ENCODE measurements around the gene TRIM42. TPM values are rescaled to one million over a fixed set of nuclear protein-coding genes. Genes with fewer than 3 reads are reported as not detected.

TRIM42 gene
- total RNA-seq (not detected), polyA plus RNA-seq (ENCODE audit: insufficient read depth in 1 of 8, insufficient read length in 8 of 8, low replicate concordance in 1 of 8) (not detected)
- long read RNA-seq, donor 1, result 0 reads
- long read RNA-seq, donor 2, result 0 reads
- long read RNA-seq, donor 3, result 0 reads
- long read RNA-seq, donor 4, result 0 reads
- long read RNA-seq, donor 5, result 0 reads
- long read RNA-seq, donor 6, result 0 reads
- long read RNA-seq, donor 7, result 0 reads
- long read RNA-seq, donor 8, result 0 reads
- long read RNA-seq, donor 9, result 0 reads
- long read RNA-seq, donor 10, result 0 reads
- long read RNA-seq, donor 11, result 0 reads

- Histone ChIP-seq H3K4me1 (ENCODE audit: control insufficient read depth, insufficient read depth, low read length) (no peaks in the 10 kb centered on the region), H3K27me3 (ENCODE audit: control insufficient read depth, insufficient read depth, low read length) (no peaks in the 10 kb centered on the region), H3K36me3 (ENCODE audit: control insufficient read depth, insufficient read depth, low read length) (no peaks in the 10 kb centered on the region), H3K4me3 (ENCODE audit: low read length) (no peak within 1 kb of the TSS), H3K9me3 (replicated peaks; ENCODE audit: control insufficient read depth, low read depth, low read length) (peaks cover 2% of the 10 kb centered on the region), H3K27ac (ENCODE audit: low read length) (no peak within 1 kb of the TSS)
- WGBS (ENCODE audit: insufficient coverage), result no CpG with 5 or more reads among the region's 2 CpGs
- no peak for DNase-seq
Measured at GRCh38 chr3:140677764-140678163, at the start of gene TRIM42. Gene TRIM42, plus strand, starts transcription at chr3:140678064. Its CDS starts 166 bp downstream, at chr3:140678230.

GRCh38 chr3:140628606-140629005 lies 49.3 kb upstream of the TRIM42 start:
- no peak for DNase-seq
- Histone ChIP-seq H3K27ac (ENCODE audit: low read length) (no peak overlapping the region), H3K4me1 (ENCODE audit: control insufficient read depth, insufficient read depth, low read length) (no peaks in the 10 kb centered on the region), H3K36me3 (ENCODE audit: control insufficient read depth, insufficient read depth, low read length) (no peaks in the 10 kb centered on the region), H3K9me3 (replicated peaks; ENCODE audit: control insufficient read depth, low read depth, low read length) (no peaks in the 10 kb centered on the region), H3K27me3 (ENCODE audit: control insufficient read depth, insufficient read depth, low read length) (no peaks in the 10 kb centered on the region), H3K4me3 (ENCODE audit: low read length) (no peak overlapping the region)
- WGBS (ENCODE audit: insufficient coverage), result no CpG with 5 or more reads among the region's 4 CpGs

- 82% methylated on average over 1 of the region's 3 CpGs for WGBS (ENCODE audit: insufficient coverage)
- Histone ChIP-seq H3K27me3 (ENCODE audit: control insufficient read depth, insufficient read depth, low read length) (no peaks in the 10 kb centered on the region), H3K36me3 (ENCODE audit: control insufficient read depth, insufficient read depth, low read length) (no peaks in the 10 kb centered on the region), H3K4me1 (ENCODE audit: control insufficient read depth, insufficient read depth, low read length) (no peaks in the 10 kb centered on the region), H3K4me3 (ENCODE audit: low read length) (no peak overlapping the region), H3K9me3 (replicated peaks; ENCODE audit: control insufficient read depth, low read depth, low read length) (no peaks in the 10 kb centered on the region), H3K27ac (ENCODE audit: low read length) (no peak overlapping the region)
- DNase-seq, result no peak
Measured at GRCh38 chr3:140629357-140630137, 48.3 kb upstream of the TRIM42 start.

DNA sequence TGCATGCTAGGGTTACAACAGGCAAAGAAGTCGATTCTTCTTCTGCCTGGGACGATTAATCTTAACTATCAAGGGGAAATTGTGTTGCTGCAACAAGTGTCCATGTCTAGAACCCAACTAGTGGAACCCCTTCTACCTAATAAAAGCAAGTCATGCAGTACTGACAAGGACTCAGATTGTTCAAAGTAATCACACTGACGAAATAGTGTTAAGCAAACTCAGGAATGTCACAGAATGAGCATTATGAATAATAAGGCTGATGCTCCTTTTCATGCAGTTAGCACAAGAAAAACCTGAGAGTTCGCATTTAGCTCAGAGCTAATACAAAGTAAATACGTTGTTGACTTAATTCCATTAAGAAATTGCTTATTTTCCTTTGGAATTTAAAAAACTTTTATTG lies 47.5 kb upstream of the TRIM42 start:
- Histone ChIP-seq H3K4me1 (ENCODE audit: control insufficient read depth, insufficient read depth, low read length) (no peaks in the 10 kb centered on the region), H3K9me3 (replicated peaks; ENCODE audit: control insufficient read depth, low read depth, low read length) (no peaks in the 10 kb centered on the region), H3K4me3 (ENCODE audit: low read length) (no peak overlapping the region), H3K36me3 (ENCODE audit: control insufficient read depth, insufficient read depth, low read length) (no peaks in the 10 kb centered on the region), H3K27me3 (ENCODE audit: control insufficient read depth, insufficient read depth, low read length) (no peaks in the 10 kb centered on the region), H3K27ac (ENCODE audit: low read length) (no peak overlapping the region)
- no CpG with 5 or more reads among the region's 5 CpGs for WGBS (ENCODE audit: insufficient coverage)
- no peak for DNase-seq

DNA sequence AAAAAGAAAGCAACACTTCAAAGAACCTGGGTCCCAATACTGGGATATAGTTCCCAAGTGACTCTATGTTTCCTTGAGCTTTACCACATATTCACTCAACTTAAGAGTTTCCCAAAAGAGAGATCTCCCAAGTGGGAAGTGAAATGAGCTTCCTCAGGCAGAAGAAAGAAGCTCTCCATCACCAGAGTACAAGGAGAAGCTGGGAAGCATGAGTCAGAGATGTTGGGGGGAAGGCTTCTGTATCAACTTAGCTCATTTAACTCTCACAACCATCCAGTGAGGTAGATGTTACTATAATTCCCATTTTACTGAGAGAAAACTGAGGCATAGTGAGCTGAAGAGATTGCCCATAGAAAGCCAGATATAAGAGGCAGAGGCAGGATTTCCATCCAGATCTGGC lies 47.0 kb upstream of the TRIM42 start:
- no peak overlapping the region for H3K4me3 ChIP-seq (ENCODE audit: low read length)
- H3K4me1 ChIP-seq (ENCODE audit: control insufficient read depth, insufficient read depth, low read length), result no peaks in the 10 kb centered on the region
- no peaks in the 10 kb centered on the region for H3K27me3 ChIP-seq (ENCODE audit: control insufficient read depth, insufficient read depth, low read length)
- DNase-seq, result no peak
- H3K36me3 ChIP-seq (ENCODE audit: control insufficient read depth, insufficient read depth, low read length), result no peaks in the 10 kb centered on the region
- H3K27ac ChIP-seq (ENCODE audit: low read length), result no peak overlapping the region
- H3K9me3 ChIP-seq (replicated peaks; ENCODE audit: control insufficient read depth, low read depth, low read length), result no peaks in the 10 kb centered on the region

GRCh38 chr3:140635276-140635675 lies 42.6 kb upstream of the TRIM42 start:
- no peak overlapping the region for H3K4me3 ChIP-seq (ENCODE audit: low read length)
- no peaks in the 10 kb centered on the region for H3K36me3 ChIP-seq (ENCODE audit: control insufficient read depth, insufficient read depth, low read length)
- WGBS (ENCODE audit: insufficient coverage), result no CpG with 5 or more reads among the region's 5 CpGs
- no peak for DNase-seq
- H3K4me1 ChIP-seq (ENCODE audit: control insufficient read depth, insufficient read depth, low read length), result peaks cover 2% of the 10 kb centered on the region
- no peak overlapping the region for H3K27ac ChIP-seq (ENCODE audit: low read length)
- H3K9me3 ChIP-seq (replicated peaks; ENCODE audit: control insufficient read depth, low read depth, low read length), result no peaks in the 10 kb centered on the region
- no peaks in the 10 kb centered on the region for H3K27me3 ChIP-seq (ENCODE audit: control insufficient read depth, insufficient read depth, low read length)

GRCh38 chr3:140636406-140637138 lies 41.3 kb upstream of the TRIM42 start:
- Histone ChIP-seq H3K36me3 (ENCODE audit: control insufficient read depth, insufficient read depth, low read length) (no peaks in the 10 kb centered on the region), H3K27me3 (ENCODE audit: control insufficient read depth, insufficient read depth, low read length) (no peaks in the 10 kb centered on the region), H3K4me3 (ENCODE audit: low read length) (no peak overlapping the region), H3K27ac (ENCODE audit: low read length) (no peak overlapping the region), H3K9me3 (replicated peaks; ENCODE audit: control insufficient read depth, low read depth, low read length) (no peaks in the 10 kb centered on the region), H3K4me1 (ENCODE audit: control insufficient read depth, insufficient read depth, low read length) (peaks cover 2% of the 10 kb centered on the region)
- 42% methylated on average over 1 of the region's 6 CpGs for WGBS (ENCODE audit: insufficient coverage)
- DNase-seq, result peak; percentile 81

GRCh38 chr3:140651287-140651686 lies 26.6 kb upstream of the TRIM42 start:
- Histone ChIP-seq H3K36me3 (ENCODE audit: control insufficient read depth, insufficient read depth, low read length) (no peaks in the 10 kb centered on the region), H3K9me3 (replicated peaks; ENCODE audit: control insufficient read depth, low read depth, low read length) (peaks cover 2% of the 10 kb centered on the region), H3K27me3 (ENCODE audit: control insufficient read depth, insufficient read depth, low read length) (no peaks in the 10 kb centered on the region), H3K27ac (ENCODE audit: low read length) (no peak overlapping the region), H3K4me3 (ENCODE audit: low read length) (no peak overlapping the region), H3K4me1 (ENCODE audit: control insufficient read depth, insufficient read depth, low read length) (no peaks in the 10 kb centered on the region)
- 90% methylated on average over 14 of the region's 23 CpGs for WGBS (ENCODE audit: insufficient coverage)
- DNase-seq, result no peak

GRCh38 chr3:140655678-140656077 lies 22.2 kb upstream of the TRIM42 start:
- H3K36me3 ChIP-seq (ENCODE audit: control insufficient read depth, insufficient read depth, low read length), result no peaks in the 10 kb centered on the region
- H3K4me3 ChIP-seq (ENCODE audit: low read length), result no peak overlapping the region
- no peak overlapping the region for H3K27ac ChIP-seq (ENCODE audit: low read length)
- H3K27me3 ChIP-seq (ENCODE audit: control insufficient read depth, insufficient read depth, low read length), result no peaks in the 10 kb centered on the region
- H3K4me1 ChIP-seq (ENCODE audit: control insufficient read depth, insufficient read depth, low read length), result no peaks in the 10 kb centered on the region
- no peak for DNase-seq
- WGBS (ENCODE audit: insufficient coverage), result no CpG with 5 or more reads among the region's 1 CpG
- peaks cover 2% of the 10 kb centered on the region for H3K9me3 ChIP-seq (replicated peaks; ENCODE audit: control insufficient read depth, low read depth, low read length)

GRCh38 chr3:140664111-140664510 lies 13.8 kb upstream of the TRIM42 start:
- no peaks in the 10 kb centered on the region for H3K4me1 ChIP-seq (ENCODE audit: control insufficient read depth, insufficient read depth, low read length)
- no peaks in the 10 kb centered on the region for H3K36me3 ChIP-seq (ENCODE audit: control insufficient read depth, insufficient read depth, low read length)
- no peak overlapping the region for H3K27ac ChIP-seq (ENCODE audit: low read length)
- no peak for DNase-seq
- H3K4me3 ChIP-seq (ENCODE audit: low read length), result no peak overlapping the region
- no peaks in the 10 kb centered on the region for H3K9me3 ChIP-seq (replicated peaks; ENCODE audit: control insufficient read depth, low read depth, low read length)
- 55% methylated on average over 3 of the region's 5 CpGs for whole genome bisulfite sequencing (ENCODE audit: insufficient coverage)
- H3K27me3 ChIP-seq (ENCODE audit: control insufficient read depth, insufficient read depth, low read length), result no peaks in the 10 kb centered on the region

Measured in muscle of leg (tissue), 16 donors.